CD14-positive monocyte (primary cell): ENCODE data around the gene ABCA4. TPM values are rescaled to one million over a fixed set of nuclear protein-coding genes. Genes with fewer than 3 reads are reported as not detected.

ENCODE experiments used
- DNase-seq, 3 donors: peaks; one replicate each; pipeline ENCODE4 v3.0.0-alpha.2; 2011 to 2022
- H2AFZ ChIP-seq: 2 replicates; pipeline ENCODE4 v1.6.0; 2012; ENCODE audit warnings: mild to moderate bottlenecking, low read depth, low read length, inconsistent platforms; ENCODE audit not compliant: insufficient read depth, poor library complexity, severe bottlenecking
- H3K27ac ChIP-seq, 2 donors: 1 replicate in 1 of 2; 2 replicates in 1 of 2; pipeline ENCODE4 v1.5.1; 2012 to 2013; ENCODE audit warnings: low read length in 2 of 2, control low read depth in 1 of 2, inconsistent platforms in 1 of 2, low read depth in 1 of 2, mild to moderate bottlenecking in 1 of 2
- H3K27me3 ChIP-seq, 2 donors: one replicate each; pipeline versions ENCODE4 v1.6.0 to v1.6.1; 2011 to 2013; ENCODE audit warnings: low read length in 2 of 2; ENCODE audit not compliant: control insufficient read depth in 2 of 2, insufficient read depth in 2 of 2
- H3K36me3 ChIP-seq, 2 donors: replicated peaks in 1 of 2; 1 replicate in 1 of 2; 2 replicates in 1 of 2; pipeline versions ENCODE4 v1.5.1 to v1.6.1; 2012 to 2013; ENCODE audit warnings: low read length in 2 of 2, control low read depth in 1 of 2, inconsistent platforms in 1 of 2, mild to moderate bottlenecking in 1 of 2; ENCODE audit not compliant: insufficient read depth in 2 of 2, control insufficient read depth in 1 of 2
- H3K4me1 ChIP-seq, 2 donors: 1 replicate in 1 of 2; 2 replicates in 1 of 2; pipeline versions ENCODE4 v1.5.1 to v1.6.1; 2012 to 2013; ENCODE audit warnings: low read length in 2 of 2, control low read depth in 1 of 2, inconsistent platforms in 1 of 2, mild to moderate bottlenecking in 1 of 2, moderate library complexity in 1 of 2; ENCODE audit not compliant: insufficient read depth in 2 of 2, control insufficient read depth in 1 of 2
- H3K4me2 ChIP-seq: replicated peaks from 2 replicates; pipeline ENCODE3; 2012; ENCODE audit warnings: low read length, moderate library complexity, mild to moderate bottlenecking; ENCODE audit not compliant: poor library complexity, severe bottlenecking; ENCODE audit errors: extremely low read depth
- H3K4me3 ChIP-seq, 3 experiments: fragments of 200-600 bp in 1 of 3; sonication (generic) in 1 of 3; replicated peaks in 1 of 3; 1 replicate in 2 of 3; 2 replicates in 1 of 3; pipeline ENCODE4 v1.5.1; 2011 to 2013; ENCODE audit warnings: low read length in 3 of 3, mild to moderate bottlenecking in 3 of 3, control low read depth in 2 of 3, low read depth in 2 of 3, inconsistent platforms in 1 of 3, moderate library complexity in 1 of 3
- H3K79me2 ChIP-seq: 2 replicates; pipeline ENCODE4 v1.6.0; 2012; ENCODE audit warnings: mild to moderate bottlenecking, control low read depth, inconsistent platforms, low read length, moderate library complexity; ENCODE audit not compliant: insufficient read depth
- H3K9ac ChIP-seq: 2 replicates; pipeline ENCODE4 v1.6.0; 2017; ENCODE audit warnings: low read length, mild to moderate bottlenecking; ENCODE audit not compliant: insufficient read depth, poor library complexity, severe bottlenecking
- H3K9me3 ChIP-seq, 2 donors: replicated peaks in 1 of 2; 1 replicate in 1 of 2; 2 replicates in 1 of 2; pipeline versions ENCODE4 v1.5.1 to v1.6.1; 2012 to 2013; ENCODE audit warnings: low read length in 2 of 2, control low read depth in 1 of 2; ENCODE audit not compliant: control insufficient read depth in 1 of 2, insufficient read depth in 1 of 2
- H4K20me1 ChIP-seq: 2 replicates; pipeline ENCODE4 v1.6.0; 2012; ENCODE audit warnings: mild to moderate bottlenecking, low read length, control low read depth, moderate library complexity; ENCODE audit not compliant: insufficient read depth
- H3K27ac Mint-ChIP-seq, 7 donors: one replicate each; pipeline ENCODE4 v1.8.0; 2020; ENCODE audit warnings: mild to moderate bottlenecking in 7 of 7, mixed read lengths in 7 of 7, moderate library complexity in 6 of 7, inconsistent platforms in 2 of 7
- H3K27me3 Mint-ChIP-seq, 3 donors: one replicate each; pipeline ENCODE4 v1.8.0; 2021 to 2022; ENCODE audit warnings: low read depth in 3 of 3, mild to moderate bottlenecking in 3 of 3, mixed read lengths in 3 of 3, moderate library complexity in 3 of 3, inconsistent platforms in 1 of 3
- H3K36me3 Mint-ChIP-seq, 2 donors: one replicate each; pipeline ENCODE4 v1.8.0; 2020; ENCODE audit warnings: mixed read lengths in 2 of 2, inconsistent platforms in 1 of 2, mild to moderate bottlenecking in 1 of 2
- H3K4me1 Mint-ChIP-seq: one replicate; pipeline ENCODE4 v1.8.0; 2020; ENCODE audit warnings: mild to moderate bottlenecking, mixed read lengths
- H3K4me3 Mint-ChIP-seq, 2 donors: one replicate each; pipeline ENCODE4 v1.8.0; 2020; ENCODE audit warnings: mild to moderate bottlenecking in 2 of 2, mixed read lengths in 2 of 2, moderate library complexity in 1 of 2
- H3K9me3 Mint-ChIP-seq, 7 donors: one replicate each; pipeline ENCODE4 v1.8.0; 2020 to 2022; ENCODE audit warnings: mixed read lengths in 7 of 7, mild to moderate bottlenecking in 6 of 7, moderate library complexity in 6 of 7, inconsistent platforms in 2 of 7
- WGBS: methylation state at CpG from one replicate; pipeline ENCODE4 v1.1.5; 2013; ENCODE audit warnings: missing lambda C conversion rate; ENCODE audit not compliant: insufficient coverage; 5-methylcytosine and 5-hydroxymethylcytosine counted together
- intact Hi-C, 2 donors: fragments of 100-400 bp; cut with micrococcal nuclease; formaldehyde crosslinking; loops; one replicate each; pipeline versions ENCODE4 v1.15.0 to v1.15.1; 2023
- polyA plus RNA-seq, 3 donors: library from polyadenylated mRNA; depleted of rRNA in 1 of 3; unstranded in 2 of 3; stranded (reverse) in 1 of 3; fragments of 300-500 nt in 2 of 3; fragments of >200 nt in 1 of 3; fragmentation: Illumina TruSeq in 2 of 3; gene quantifications; 1 replicate in 2 of 3; 2 replicates in 1 of 3; pipeline ENCODE4 v1.2.3, GENCODE V29; 2012 to 2021
- TF ChIP-seq, protein P1 (sequence below): fragments of 200-600 bp; IDR thresholded peaks from one replicate; pipeline ENCODE4 v1.8.0; 2022; ENCODE audit warnings: antibody characterized with exemption, mild to moderate bottlenecking

ABCA4 gene
- polyA plus RNA-seq, 3 donors: not detected

DNA sequence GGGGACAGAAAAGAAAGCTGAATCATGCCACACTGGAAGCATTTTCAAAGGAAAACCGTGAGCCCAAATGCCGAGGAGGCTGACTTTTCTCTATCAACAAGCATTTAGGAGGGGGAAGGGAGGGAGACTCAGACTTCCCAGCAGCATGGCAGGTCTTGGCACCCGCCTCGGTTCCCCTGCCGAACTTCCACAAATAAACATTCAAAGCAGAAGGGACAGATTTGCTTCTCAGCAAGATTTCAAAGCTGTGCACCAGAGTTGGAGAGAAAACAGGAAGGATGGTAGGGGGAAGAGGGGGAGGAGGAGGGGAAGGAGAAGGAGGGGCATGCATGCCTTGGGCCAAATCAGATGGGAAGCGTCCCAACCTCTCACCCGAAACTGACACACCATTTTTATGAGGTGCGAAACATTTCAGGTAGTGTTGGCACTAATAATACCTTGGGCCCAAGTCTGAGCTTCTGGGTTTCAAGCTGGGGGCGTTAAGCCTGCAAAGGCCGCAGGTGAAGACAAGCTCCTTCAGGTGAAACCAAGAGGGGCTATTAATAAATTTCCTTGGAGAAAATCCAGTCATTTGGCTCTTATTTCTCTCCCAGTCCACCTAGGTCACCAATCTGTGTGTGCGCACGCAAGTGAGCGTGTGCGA lies 26.4 kb downstream of the ABCA4 start:
- H3K27me3 Mint-ChIP-seq: peaks cover 64 to 85% (median 70%) of the 10 kb centered on the region in 3 donors
- peak overlapping the region; percentile 26 for H2AFZ ChIP-seq

DNA sequence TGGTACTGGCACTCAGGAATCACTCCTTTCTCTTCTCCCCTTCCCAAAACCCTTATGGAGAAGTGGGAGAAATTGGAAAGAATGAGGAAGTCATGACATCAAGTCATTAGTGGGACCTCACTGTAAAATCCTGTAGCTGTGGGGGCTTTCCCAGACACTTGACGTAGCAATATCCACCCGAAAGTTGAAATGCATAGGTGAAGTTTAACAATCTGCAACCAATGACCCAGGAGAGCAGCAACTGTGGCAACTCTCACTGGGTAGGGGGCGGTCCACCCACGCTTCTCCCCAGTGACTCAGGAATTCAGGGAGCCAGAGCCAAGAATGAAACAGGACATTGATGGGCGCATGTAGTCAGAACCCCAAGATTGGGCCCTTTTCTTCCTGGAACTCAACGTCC lies 27.0 kb downstream of the ABCA4 start:
- Histone ChIP-seq H3K4me3 (peak overlapping the region in 1 of 3 experiments; percentile 50), H3K27me3 (peaks cover 24 to 76% of the 10 kb centered on the region in 2 donors), H3K36me3 (no peaks in the 10 kb centered on the region), H3K9me3 (no peaks in the 10 kb centered on the region), H3K4me2 (peak overlapping the region; percentile 47), H4K20me1 (no peaks in the 10 kb centered on the region), H3K9ac (no peak overlapping the region), H2AFZ (peak overlapping the region; percentile 26), H3K79me2 (no peaks in the 10 kb centered on the region), H3K27ac (peak overlapping the region in 1 of 2 donors; percentile 36), H3K4me1 (peaks cover 20% of the 10 kb centered on the region in 2 donors)
- H3K9me3 Mint-ChIP-seq: peaks cover 0 to 3% (median 0%) of the 10 kb centered on the region in 7 donors
- H3K27ac Mint-ChIP-seq: peak overlapping the region in 6 of 7 donors; percentile 19 to 78 (median 37)
- TF ChIP-seq, protein P1, sequence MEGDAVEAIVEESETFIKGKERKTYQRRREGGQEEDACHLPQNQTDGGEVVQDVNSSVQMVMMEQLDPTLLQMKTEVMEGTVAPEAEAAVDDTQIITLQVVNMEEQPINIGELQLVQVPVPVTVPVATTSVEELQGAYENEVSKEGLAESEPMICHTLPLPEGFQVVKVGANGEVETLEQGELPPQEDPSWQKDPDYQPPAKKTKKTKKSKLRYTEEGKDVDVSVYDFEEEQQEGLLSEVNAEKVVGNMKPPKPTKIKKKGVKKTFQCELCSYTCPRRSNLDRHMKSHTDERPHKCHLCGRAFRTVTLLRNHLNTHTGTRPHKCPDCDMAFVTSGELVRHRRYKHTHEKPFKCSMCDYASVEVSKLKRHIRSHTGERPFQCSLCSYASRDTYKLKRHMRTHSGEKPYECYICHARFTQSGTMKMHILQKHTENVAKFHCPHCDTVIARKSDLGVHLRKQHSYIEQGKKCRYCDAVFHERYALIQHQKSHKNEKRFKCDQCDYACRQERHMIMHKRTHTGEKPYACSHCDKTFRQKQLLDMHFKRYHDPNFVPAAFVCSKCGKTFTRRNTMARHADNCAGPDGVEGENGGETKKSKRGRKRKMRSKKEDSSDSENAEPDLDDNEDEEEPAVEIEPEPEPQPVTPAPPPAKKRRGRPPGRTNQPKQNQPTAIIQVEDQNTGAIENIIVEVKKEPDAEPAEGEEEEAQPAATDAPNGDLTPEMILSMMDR: no peak
- peaks cover 27% of the 10 kb centered on the region for H3K4me1 Mint-ChIP-seq
- H3K4me3 Mint-ChIP-seq: peak overlapping the region; percentile 65 to 68
- DNase-seq: peak in 1 of 3 donors; percentile 51
- intact Hi-C loops: no loop called here
- 32% methylated on average over 5 of the region's 6 CpGs for WGBS
- peaks cover 64 to 84% (median 68%) of the 10 kb centered on the region in 3 donors for H3K27me3 Mint-ChIP-seq
- no peaks in the 10 kb centered on the region for H3K36me3 Mint-ChIP-seq

More for the DNA sequence above, 26.4 kb downstream of the ABCA4 start:
- H3K36me3 Mint-ChIP-seq: no peaks in the 10 kb centered on the region
- peaks cover 0 to 3% (median 0%) of the 10 kb centered on the region in 7 donors for H3K9me3 Mint-ChIP-seq
- peaks cover 20% of the 10 kb centered on the region in 2 donors for H3K4me1 ChIP-seq
- peak; percentile 17 to 56 (median 23) for DNase-seq
- no peak overlapping the region for H3K9ac ChIP-seq
- TF ChIP-seq, protein P1: no peak
- H3K79me2 ChIP-seq: no peaks in the 10 kb centered on the region
- peak overlapping the region in 5 of 7 donors; percentile 19 to 78 (median 36) for H3K27ac Mint-ChIP-seq
- peak overlapping the region in 1 of 2 donors; percentile 36 for H3K27ac ChIP-seq
- peak overlapping the region; percentile 47 for H3K4me2 ChIP-seq
- 66% methylated on average over 3 of the region's 14 CpGs for WGBS
- peak overlapping the region in 1 of 3 experiments; percentile 50 for H3K4me3 ChIP-seq
- H3K4me3 Mint-ChIP-seq: peak overlapping the region; percentile 65 to 68
- H3K36me3 ChIP-seq: no peaks in the 10 kb centered on the region
- no peaks in the 10 kb centered on the region for H4K20me1 ChIP-seq
- H3K9me3 ChIP-seq: no peaks in the 10 kb centered on the region
- H3K27me3 ChIP-seq: peaks cover 28 to 79% of the 10 kb centered on the region in 2 donors
- intact Hi-C loops: no loop called here
- peaks cover 27% of the 10 kb centered on the region for H3K4me1 Mint-ChIP-seq
